Fibroblast of mammary gland (primary cell): ENCODE results near the gene NUP50.

Source experiments
- DNase-seq: peaks from one replicate; pipeline ENCODE4 v3.0.0-alpha.2; 2010; ENCODE audit warnings: low read depth
- H3K4me3 ChIP-seq: 2 replicates; pipeline ENCODE4 v1.5.1; 2011; ENCODE audit warnings: low read depth, mild to moderate bottlenecking, low read length, moderate library complexity; ENCODE audit not compliant: control insufficient read depth
- TF ChIP-seq, protein P1 (sequence below): conservative IDR thresholded peaks from 2 replicates; pipeline ENCODE4 v1.5.1; 2011; ENCODE audit warnings: low read depth, low read length, inconsistent platforms; ENCODE audit not compliant: control insufficient read depth, insufficient read depth

NUP50 gene

DNA sequence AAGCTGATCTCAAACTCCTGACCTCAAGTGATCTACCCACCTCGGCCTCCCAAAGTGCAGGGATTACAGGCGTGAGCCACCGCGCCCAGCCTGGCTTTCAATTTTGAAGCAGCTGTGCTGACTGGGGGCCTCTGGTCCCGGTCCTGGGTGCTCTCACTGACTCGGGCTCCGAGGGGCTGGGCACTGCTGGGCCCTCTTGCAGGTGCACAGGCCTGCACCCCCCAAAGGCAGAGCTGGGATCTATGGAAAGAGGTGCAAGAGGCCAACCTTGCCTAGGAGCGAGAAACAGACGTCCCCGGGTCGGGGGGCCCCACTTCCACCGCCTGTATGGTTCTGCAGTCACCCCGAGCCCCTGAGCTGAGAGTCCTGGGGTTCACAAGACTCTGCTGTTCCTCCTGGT, 43.8 kb downstream of the NUP50 start:
- TF ChIP-seq, protein P1, sequence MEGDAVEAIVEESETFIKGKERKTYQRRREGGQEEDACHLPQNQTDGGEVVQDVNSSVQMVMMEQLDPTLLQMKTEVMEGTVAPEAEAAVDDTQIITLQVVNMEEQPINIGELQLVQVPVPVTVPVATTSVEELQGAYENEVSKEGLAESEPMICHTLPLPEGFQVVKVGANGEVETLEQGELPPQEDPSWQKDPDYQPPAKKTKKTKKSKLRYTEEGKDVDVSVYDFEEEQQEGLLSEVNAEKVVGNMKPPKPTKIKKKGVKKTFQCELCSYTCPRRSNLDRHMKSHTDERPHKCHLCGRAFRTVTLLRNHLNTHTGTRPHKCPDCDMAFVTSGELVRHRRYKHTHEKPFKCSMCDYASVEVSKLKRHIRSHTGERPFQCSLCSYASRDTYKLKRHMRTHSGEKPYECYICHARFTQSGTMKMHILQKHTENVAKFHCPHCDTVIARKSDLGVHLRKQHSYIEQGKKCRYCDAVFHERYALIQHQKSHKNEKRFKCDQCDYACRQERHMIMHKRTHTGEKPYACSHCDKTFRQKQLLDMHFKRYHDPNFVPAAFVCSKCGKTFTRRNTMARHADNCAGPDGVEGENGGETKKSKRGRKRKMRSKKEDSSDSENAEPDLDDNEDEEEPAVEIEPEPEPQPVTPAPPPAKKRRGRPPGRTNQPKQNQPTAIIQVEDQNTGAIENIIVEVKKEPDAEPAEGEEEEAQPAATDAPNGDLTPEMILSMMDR = no peak
- DNase-seq = no peak
- no peak overlapping the region for H3K4me3 ChIP-seq

DNA sequence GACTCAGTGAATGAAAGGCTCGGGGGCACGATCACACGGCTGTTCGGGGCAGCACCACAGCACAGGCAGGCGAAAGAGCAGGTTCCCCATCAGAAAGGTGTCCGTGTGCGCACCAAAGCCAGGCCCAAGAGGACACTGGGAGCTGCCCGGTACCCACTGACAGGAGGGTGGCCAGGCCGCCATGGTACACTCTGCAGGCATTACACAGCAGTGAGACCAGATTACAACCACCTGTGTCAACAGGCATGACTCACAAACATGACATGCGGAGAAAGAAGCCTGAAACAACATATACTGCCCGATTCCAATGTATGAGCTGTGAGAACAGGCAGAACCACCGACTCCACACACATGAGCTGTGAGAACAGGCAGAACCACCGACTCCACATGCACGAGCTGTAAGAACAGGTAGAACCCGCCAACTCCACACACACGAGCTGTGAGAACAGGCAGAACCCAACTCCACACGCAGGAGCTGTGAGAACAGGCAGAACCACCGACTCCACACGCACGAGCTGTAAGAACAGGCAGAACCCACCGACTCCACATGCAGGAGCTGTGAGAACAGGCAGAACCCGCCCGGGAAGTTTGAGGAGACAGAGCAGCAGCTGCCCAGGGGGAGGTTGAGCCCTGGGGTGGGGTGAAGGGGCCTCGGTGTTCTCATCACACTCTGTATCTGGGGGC, 44.4 kb downstream of the NUP50 start:
- DNase-seq = peak; percentile 86
- H3K4me3 ChIP-seq = no peak overlapping the region
- TF ChIP-seq, protein P1 = no peak

- no peak overlapping the region for H3K4me3 ChIP-seq
- DNase-seq = no peak
- TF ChIP-seq, protein P1 = no peak
Observed at GRCh38 chr22:45208696-45208992, 44.9 kb downstream of the NUP50 start.

DNA sequence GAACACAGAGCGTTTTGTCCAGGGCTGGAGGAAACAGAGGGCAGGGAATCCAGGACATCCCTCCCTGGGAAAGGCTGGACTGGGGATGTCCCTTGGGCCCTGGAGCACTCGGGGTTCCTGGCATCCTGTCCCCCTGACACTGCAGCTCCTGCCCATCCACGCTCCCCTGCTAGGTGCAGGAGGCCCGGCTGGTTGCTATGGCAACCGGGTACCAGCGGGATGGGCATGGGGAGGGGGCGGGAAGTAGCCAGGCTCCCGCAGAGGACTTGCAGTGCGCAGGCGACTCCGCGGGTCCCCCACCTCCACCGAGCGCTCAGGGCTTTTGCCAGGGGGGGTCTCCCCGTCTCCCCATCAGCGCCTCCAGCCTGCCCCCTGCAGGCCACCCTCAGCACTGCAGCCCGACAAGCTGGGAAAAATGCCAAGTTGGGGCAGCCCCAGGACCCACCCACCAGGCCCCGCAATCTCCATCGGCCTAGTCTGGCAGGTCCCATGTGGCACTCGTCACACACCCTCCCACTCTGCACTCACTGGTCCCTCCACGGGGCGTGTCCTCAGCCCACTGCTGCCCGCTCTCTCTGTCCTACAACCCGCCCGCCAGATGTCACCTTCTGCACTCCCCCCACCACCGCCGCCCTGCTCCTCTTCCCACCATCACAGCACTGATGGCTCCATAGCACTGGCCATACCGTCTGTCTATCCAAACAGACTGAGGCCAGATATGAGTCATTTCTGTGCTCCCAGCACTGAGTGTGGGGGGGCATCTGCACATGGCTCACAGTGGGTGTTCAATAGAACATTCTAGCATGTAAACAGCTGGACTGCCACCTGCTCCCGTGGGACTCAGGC, 45.5 kb downstream of the NUP50 start:
- H3K4me3 ChIP-seq = no peak overlapping the region
- peak; percentile 93 for DNase-seq

DNA sequence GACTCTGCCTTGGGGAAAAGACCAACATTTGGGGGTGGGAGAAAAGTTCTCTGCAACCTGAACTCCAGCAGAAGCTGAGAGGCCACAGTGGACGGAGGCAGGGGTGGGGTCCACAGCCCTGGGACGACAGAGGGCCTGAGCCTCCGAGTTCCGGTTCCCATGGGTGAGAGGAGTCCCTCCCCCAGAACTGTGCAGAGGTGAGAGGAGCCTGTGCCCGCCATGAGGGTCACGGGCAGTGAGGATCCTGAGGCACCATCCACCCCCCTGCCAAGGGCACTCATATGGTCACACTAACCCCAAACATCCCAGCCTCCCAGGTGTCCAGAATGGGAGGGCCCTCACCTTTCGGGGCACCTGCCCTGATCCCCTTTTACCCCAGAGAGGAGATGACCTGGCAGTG, 46.4 kb downstream of the NUP50 start:
- H3K4me3 ChIP-seq = no peak overlapping the region
- DNase-seq = no peak
- TF ChIP-seq, protein P1 = no peak

More for the DNA sequence above, 45.5 kb downstream of the NUP50 start:
- TF ChIP-seq, protein P1 = peak; percentile 51

- DNase-seq = no peak
- TF ChIP-seq, protein P1 = no peak
- H3K4me3 ChIP-seq = no peak overlapping the region
Observed at GRCh38 chr22:45210577-45210976, 46.9 kb downstream of the NUP50 start.
